Prostate gland (tissue), 2 donors: ENCODE measurements around the gene CLASP1. TPM values are rescaled to one million over a fixed set of nuclear protein-coding genes. Genes with fewer than 3 reads are reported as not detected.

Experiments used
- DNase-seq: peaks from one replicate; pipeline ENCODE4 v3.0.0-alpha.2; 2019; ENCODE audit warnings: low spot score
- H3K27ac ChIP-seq, 2 donors: fragments of 200-600 bp; sonication (generic); 2 replicates each; pipeline ENCODE4 v1.5.1; 2017 to 2019
- H3K27me3 ChIP-seq: fragments of 200-600 bp; sonication (generic); replicated peaks from 2 replicates; pipeline ENCODE4 v1.5.1; 2019; ENCODE audit not compliant: insufficient read depth
- H3K36me3 ChIP-seq, 2 donors: fragments of 200-600 bp; sonication (generic); 1 replicate in 1 of 2; 2 replicates in 1 of 2; pipeline versions ENCODE4 v1.5.1 to v1.8.1; 2017 to 2019
- H3K4me1 ChIP-seq: fragments of 200-600 bp; sonication (generic); replicated peaks from 2 replicates; pipeline ENCODE4 v1.5.1; 2019
- H3K4me3 ChIP-seq, 2 donors: fragments of 200-600 bp; sonication (generic); 2 replicates each; pipeline ENCODE4 v1.5.1; 2017 to 2019
- H3K9me3 ChIP-seq: fragments of 200-600 bp; sonication (generic); 2 replicates; pipeline ENCODE4 v1.5.1; 2017
- CTCF ChIP-seq, 4 experiments: fragments of 200-600 bp in 2 of 4; fragments of 450-650 bp in 2 of 4; sonication (generic) in 2 of 4; IDR thresholded peaks; 1 replicate in 3 of 4; 2 replicates in 1 of 4; pipeline ENCODE4 v1.5.1; 2016 to 2019; ENCODE audit warnings: antibody characterized with exemption in 4 of 4, mild to moderate bottlenecking in 2 of 4, moderate library complexity in 2 of 4
- POLR2A ChIP-seq: fragments of 450-650 bp; IDR thresholded peaks from one replicate; pipeline ENCODE4 v1.6.1; 2016; ENCODE audit warnings: antibody characterized with exemption, mild to moderate bottlenecking
- POLR2AphosphoS5 ChIP-seq: sonication (generic); formaldehyde crosslinking; IDR thresholded peaks from one replicate; pipeline ENCODE4 v1.6.1; 2017; ENCODE audit warnings: antibody characterized with exemption
- WGBS: methylation state at CpG from one replicate; pipeline ENCODE4 v1.1.5; 2018; 5-methylcytosine and 5-hydroxymethylcytosine counted together
- intact Hi-C: fragments of 100-400 bp; cut with DNase I; formaldehyde crosslinking; loops from one replicate; pipeline ENCODE4 v1.14.2; 2022
- total RNA-seq, 2 donors: library from RNA; depleted of rRNA; stranded (reverse); fragments of >200 nt; gene quantifications; one replicate each; pipeline ENCODE4 v1.1.0, GENCODE V29; 2016

The CLASP1 gene
- total RNA-seq, 2 donors from 2014 or later = 44.4 to 90.2 TPM

DNA sequence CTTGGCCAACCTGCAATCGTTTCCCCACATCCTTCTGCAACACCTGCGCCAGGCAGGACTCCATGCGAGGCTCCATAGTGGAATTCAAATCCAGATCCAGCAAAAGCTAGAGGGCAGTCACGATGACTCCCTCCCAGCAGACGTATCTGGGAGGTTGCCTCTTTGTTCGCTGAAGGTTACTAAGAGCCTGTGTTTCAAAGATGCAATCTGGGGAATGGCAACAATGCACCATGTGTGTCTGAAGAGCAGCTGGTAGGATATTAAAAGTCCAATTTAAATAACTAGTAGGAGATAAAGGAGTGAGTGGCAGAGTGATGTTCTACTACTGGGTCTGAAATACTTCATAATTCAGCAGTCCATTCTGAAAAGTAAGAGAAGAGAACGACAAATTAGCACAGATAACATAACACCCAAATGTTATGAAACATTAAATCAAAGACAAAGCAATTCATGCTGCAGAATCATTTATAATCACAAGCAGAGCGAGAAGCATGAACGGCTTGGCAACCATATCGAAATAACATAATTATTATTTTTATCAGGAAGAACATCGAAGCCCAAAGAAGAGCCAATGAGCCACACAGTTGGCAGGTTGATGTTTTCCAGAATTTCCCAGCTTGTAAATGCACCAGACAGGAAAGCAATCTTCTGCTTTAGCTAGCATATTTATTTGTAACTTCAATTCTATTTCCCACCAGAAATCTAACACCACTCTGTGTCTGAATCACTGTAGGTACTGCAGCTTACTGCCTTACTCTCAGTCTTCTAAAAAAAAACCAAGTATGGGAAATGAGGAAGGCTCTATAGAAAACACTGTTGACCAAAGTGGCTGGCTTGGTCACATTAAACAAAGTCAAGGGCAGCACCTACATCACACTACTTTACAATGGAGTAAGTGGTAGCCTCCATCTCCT, 43.2 kb downstream of the CLASP1 start:
- Histone ChIP-seq H3K27ac (peak overlapping the region in 1 of 2 donors; percentile 22), H3K36me3 (no peaks in the 10 kb centered on the region), H3K9me3 (no peaks in the 10 kb centered on the region), H3K4me3 (no peak overlapping the region), H3K4me1 (no peaks in the 10 kb centered on the region), H3K27me3 (no peaks in the 10 kb centered on the region)
- no peak for TF ChIP-seq POLR2A
- no peak for TF ChIP-seq POLR2AphosphoS5
- no peak for TF ChIP-seq CTCF (IDR thresholded peaks at IDR 0.05)
- WGBS = 68% methylated on average over 11 of the region's 11 CpGs
- intact Hi-C loops = loop anchor here (10.0 kb wide), 1 partner anchor 109 kb away; no protein-coding TSS in a partner anchor
- no peak for DNase-seq

DNA sequence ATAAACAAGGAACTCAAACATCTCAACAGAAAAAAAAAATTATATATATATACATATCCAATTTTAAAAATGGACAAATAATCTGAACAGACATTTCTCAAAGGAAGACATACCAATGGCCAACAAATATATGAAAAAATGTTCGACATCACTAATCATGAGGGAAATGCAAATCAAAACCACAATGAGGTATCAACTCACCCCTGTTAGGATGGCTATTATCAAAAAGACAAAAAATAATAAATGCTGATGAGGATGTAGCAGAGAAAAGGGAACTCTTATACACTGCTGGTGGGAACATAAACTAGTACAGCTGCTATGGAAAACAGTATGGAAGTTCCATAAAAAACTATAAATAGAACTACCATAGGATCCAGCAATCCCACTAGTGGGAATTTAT, 46.1 kb downstream of the CLASP1 start:
- Histone ChIP-seq H3K36me3 (no peaks in the 10 kb centered on the region), H3K27ac (no peak overlapping the region), H3K4me1 (no peaks in the 10 kb centered on the region), H3K27me3 (no peaks in the 10 kb centered on the region), H3K4me3 (no peak overlapping the region), H3K9me3 (no peaks in the 10 kb centered on the region)
- TF ChIP-seq POLR2A (no peak), CTCF (IDR thresholded peaks at IDR 0.05) (no peak), POLR2AphosphoS5 (no peak)
- DNase-seq = no peak
- 97% methylated on average over 1 of the region's 1 CpG for WGBS
- intact Hi-C loops = loop anchor here (10.0 kb wide), 1 partner anchor 112 kb away; no protein-coding TSS in a partner anchor

DNA sequence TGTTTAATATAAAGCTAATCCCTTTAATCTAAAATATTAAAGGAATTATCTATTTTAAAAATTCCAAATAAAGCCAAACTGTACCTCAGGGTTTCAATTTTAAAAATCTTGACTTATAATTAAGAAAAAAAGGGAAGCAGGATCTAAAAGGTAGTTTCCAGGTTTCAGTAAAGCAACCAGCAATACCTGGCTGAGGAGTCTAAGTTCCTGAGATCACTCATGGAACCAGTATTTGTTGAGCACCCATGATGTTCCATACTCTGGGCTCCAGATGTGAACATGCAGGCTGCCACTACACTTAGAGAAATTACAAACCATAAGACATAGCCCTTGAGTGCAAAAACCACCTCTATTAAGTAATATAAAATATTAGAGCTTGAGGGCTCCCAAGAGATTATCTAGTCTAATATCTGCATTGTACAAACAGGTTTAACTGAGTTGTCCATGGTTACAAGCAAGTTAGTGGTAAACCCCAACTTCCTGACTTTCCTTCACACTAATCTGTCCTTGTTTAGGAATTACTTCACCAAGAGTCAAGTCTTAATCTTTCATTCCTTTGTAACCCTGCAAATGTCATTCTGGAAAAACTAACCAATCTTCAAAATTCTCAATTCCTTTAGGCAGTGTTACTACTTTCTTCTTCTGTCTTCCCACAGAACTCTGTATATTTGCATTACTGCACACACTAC, 49.2 kb downstream of the CLASP1 start:
- no peak for TF ChIP-seq POLR2A
- DNase-seq = no peak
- Histone ChIP-seq H3K27ac (no peak overlapping the region), H3K4me1 (peaks cover 2% of the 10 kb centered on the region), H3K4me3 (no peak overlapping the region), H3K9me3 (no peaks in the 10 kb centered on the region), H3K27me3 (no peaks in the 10 kb centered on the region), H3K36me3 (no peaks in the 10 kb centered on the region)
- intact Hi-C loops = loop anchor here (10.0 kb wide), 1 partner anchor 115 kb away; no protein-coding TSS in a partner anchor

DNA sequence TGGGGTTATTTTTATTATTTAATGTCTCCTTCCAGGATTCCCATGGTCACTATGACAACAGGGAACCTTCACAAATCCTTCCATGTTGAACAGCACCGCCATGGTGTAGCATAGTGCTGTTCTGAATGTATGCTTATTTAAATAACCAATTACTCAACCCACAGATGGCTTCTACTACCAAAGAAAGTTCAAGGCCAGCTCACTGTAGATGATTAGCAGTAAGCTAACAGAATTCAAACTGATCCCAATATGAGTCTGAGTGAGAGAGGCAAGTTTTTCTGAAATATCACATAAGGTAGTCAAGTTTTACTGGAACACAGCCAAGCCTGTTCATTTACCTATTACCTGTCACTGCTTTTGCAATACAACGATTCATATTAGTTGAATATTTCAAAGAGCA, 51.2 kb downstream of the CLASP1 start:
- DNase-seq = no peak
- intact Hi-C loops = no loop called here
- TF ChIP-seq POLR2A = no peak
- no peak for TF ChIP-seq POLR2AphosphoS5
- no peak for TF ChIP-seq CTCF (IDR thresholded peaks at IDR 0.05)
- no peak overlapping the region for H3K4me3 ChIP-seq
- H3K9me3 ChIP-seq = no peaks in the 10 kb centered on the region
- 93% methylated on average over 2 of the region's 2 CpGs for WGBS
- no peak overlapping the region for H3K27ac ChIP-seq
- peaks cover 2% of the 10 kb centered on the region for H3K4me1 ChIP-seq
- H3K27me3 ChIP-seq = no peaks in the 10 kb centered on the region
- H3K36me3 ChIP-seq = no peaks in the 10 kb centered on the region

DNA sequence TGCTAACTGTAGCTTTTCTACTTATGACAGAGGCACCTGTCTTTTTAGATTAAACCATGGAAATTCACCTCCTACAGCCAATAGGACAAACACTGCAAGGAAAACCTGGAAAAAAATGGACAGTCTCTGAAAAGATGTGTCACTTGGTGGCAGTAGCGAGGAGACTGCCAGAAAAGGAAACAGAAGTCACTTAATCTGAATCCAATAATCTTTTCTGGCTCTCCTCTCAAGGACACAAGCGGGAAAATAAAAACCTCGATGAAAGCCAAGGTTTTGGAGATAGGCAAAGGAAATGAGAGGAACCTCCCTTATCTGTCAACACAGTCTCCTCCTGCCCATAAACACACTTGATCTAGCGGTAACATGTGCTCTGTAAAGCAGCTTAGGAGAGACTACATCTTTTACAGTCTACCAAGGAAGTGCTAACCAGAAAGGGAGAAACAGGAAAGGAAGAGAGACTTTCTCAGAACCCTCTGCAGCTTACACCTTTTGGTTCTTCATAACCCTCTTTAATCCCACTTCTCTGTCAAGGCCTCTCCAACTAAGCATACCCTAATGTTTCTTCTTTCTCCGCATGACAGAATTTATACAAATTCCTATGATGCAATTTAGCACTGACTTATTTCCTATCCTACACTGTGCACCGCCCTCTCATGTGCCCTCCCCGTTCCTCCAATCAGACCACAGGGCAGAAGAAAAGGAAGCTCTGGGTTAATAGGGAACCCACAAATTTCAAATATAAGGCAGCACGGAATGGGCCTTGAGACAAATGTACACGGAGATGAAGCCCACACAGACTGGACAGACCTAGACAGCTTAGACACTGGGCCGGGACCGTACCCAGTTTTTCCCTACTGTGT, 52.8 kb downstream of the CLASP1 start:
- intact Hi-C loops = no loop called here

More for the DNA sequence above, 52.8 kb downstream of the CLASP1 start:
- no peak overlapping the region for H3K4me3 ChIP-seq
- H3K9me3 ChIP-seq = no peaks in the 10 kb centered on the region
- H3K27me3 ChIP-seq = no peaks in the 10 kb centered on the region
- peak overlapping the region in 1 of 2 donors; percentile 42 for H3K27ac ChIP-seq
- no peaks in the 10 kb centered on the region for H3K36me3 ChIP-seq
- peak; percentile 32 for DNase-seq
- WGBS = 48% methylated on average over 11 of the region's 11 CpGs
- peak; percentile 68 for TF ChIP-seq POLR2AphosphoS5
- peak in 3 of 4 experiments; percentile 43 to 46 (median 45) for TF ChIP-seq CTCF (IDR thresholded peaks at IDR 0.05)
- no peak for TF ChIP-seq POLR2A
- H3K4me1 ChIP-seq = peaks cover 2% of the 10 kb centered on the region
